ENCODE results near the gene SCART1. TPM values are rescaled to one million over a fixed set of nuclear protein-coding genes. Genes with fewer than 3 reads are reported as not detected.
A peak's percentile ranks its signal among the peaks of the same experiment; 100 is the strongest.
"Not testable (repeated sequence)": the region's sequence is repeated elsewhere in the genome, so short reads cannot be mapped to it uniquely, and the experiment has no call there.

SCART1 gene
- total and polyA plus RNA-seq, 9 donors, result 0.53 to 1.9 (median 1.4) TPM

GRCh38 chr10:133489816-133490588 is 36.3 kb downstream of the SCART1 start:
- Histone ChIP-seq H3K27me3 (ENCODE audit: control insufficient read depth, insufficient read depth, low read length) (no peaks in the 10 kb centered on the region), H3K4me3 (ENCODE audit: low read length) (no peak overlapping the region), H3K27ac (ENCODE audit: low read length) (no peak overlapping the region), H3K4me1 (ENCODE audit: control insufficient read depth, insufficient read depth, low read length) (no peaks in the 10 kb centered on the region), H3K9me3 (replicated peaks; ENCODE audit: control insufficient read depth, low read depth, low read length) (peaks cover 5% of the 10 kb centered on the region), H3K36me3 (ENCODE audit: control insufficient read depth, insufficient read depth, low read length) (no peaks in the 10 kb centered on the region)
- no peak for DNase-seq
- WGBS (ENCODE audit: insufficient coverage), result 22% methylated on average over 1 of the region's 2 CpGs

GRCh38 chr10:133493562-133493961 is 39.8 kb downstream of the SCART1 start:
- H3K27ac ChIP-seq (ENCODE audit: low read length); H3K27me3 ChIP-seq (ENCODE audit: control insufficient read depth, insufficient read depth, low read length); H3K4me1 ChIP-seq (ENCODE audit: control insufficient read depth, insufficient read depth, low read length); H3K36me3 ChIP-seq (ENCODE audit: control insufficient read depth, insufficient read depth, low read length); H3K4me3 ChIP-seq (ENCODE audit: low read length); H3K9me3 ChIP-seq (replicated peaks; ENCODE audit: control insufficient read depth, low read depth, low read length); DNase-seq: not testable (repeated sequence)
- 54% methylated on average over 4 of the region's 4 CpGs for WGBS (ENCODE audit: insufficient coverage)

- not testable (repeated sequence) for H3K27ac ChIP-seq (ENCODE audit: low read length); H3K4me3 ChIP-seq (ENCODE audit: low read length); H3K27me3 ChIP-seq (ENCODE audit: control insufficient read depth, insufficient read depth, low read length); H3K36me3 ChIP-seq (ENCODE audit: control insufficient read depth, insufficient read depth, low read length); H3K4me1 ChIP-seq (ENCODE audit: control insufficient read depth, insufficient read depth, low read length); H3K9me3 ChIP-seq (replicated peaks; ENCODE audit: control insufficient read depth, low read depth, low read length)
- DNase-seq, result peak; percentile 4
- no CpG with 5 or more reads among the region's 6 CpGs for WGBS (ENCODE audit: insufficient coverage)
These were observed 43.6 kb downstream of the SCART1 start for GRCh38 chr10:133497363-133497762.

GRCh38 chr10:133499176-133499575 is 45.4 kb downstream of the SCART1 start:
- H3K36me3 ChIP-seq (ENCODE audit: control insufficient read depth, insufficient read depth, low read length); H3K27ac ChIP-seq (ENCODE audit: low read length); H3K27me3 ChIP-seq (ENCODE audit: control insufficient read depth, insufficient read depth, low read length); H3K4me1 ChIP-seq (ENCODE audit: control insufficient read depth, insufficient read depth, low read length); DNase-seq; H3K4me3 ChIP-seq (ENCODE audit: low read length); H3K9me3 ChIP-seq (replicated peaks; ENCODE audit: control insufficient read depth, low read depth, low read length): not testable (repeated sequence)
- WGBS (ENCODE audit: insufficient coverage), result 78% methylated on average over 1 of the region's 1 CpG

GRCh38 chr10:133500897-133501296 is 47.2 kb downstream of the SCART1 start:
- H3K36me3 ChIP-seq (ENCODE audit: control insufficient read depth, insufficient read depth, low read length); H3K4me1 ChIP-seq (ENCODE audit: control insufficient read depth, insufficient read depth, low read length); H3K27me3 ChIP-seq (ENCODE audit: control insufficient read depth, insufficient read depth, low read length); H3K27ac ChIP-seq (ENCODE audit: low read length); H3K4me3 ChIP-seq (ENCODE audit: low read length); H3K9me3 ChIP-seq (replicated peaks; ENCODE audit: control insufficient read depth, low read depth, low read length); DNase-seq: not testable (repeated sequence)
- no CpG with 5 or more reads among the region's 4 CpGs for WGBS (ENCODE audit: insufficient coverage)

- Histone ChIP-seq H3K27ac (ENCODE audit: low read length) (no peak overlapping the region), H3K27me3 (ENCODE audit: control insufficient read depth, insufficient read depth, low read length) (no peaks in the 10 kb centered on the region), H3K4me3 (ENCODE audit: low read length) (no peak overlapping the region), H3K9me3 (replicated peaks; ENCODE audit: control insufficient read depth, low read depth, low read length) (no peaks in the 10 kb centered on the region), H3K36me3 (ENCODE audit: control insufficient read depth, insufficient read depth, low read length) (no peaks in the 10 kb centered on the region), H3K4me1 (ENCODE audit: control insufficient read depth, insufficient read depth, low read length) (no peaks in the 10 kb centered on the region)
- DNase-seq, result no peak
- no CpG with 5 or more reads among the region's 4 CpGs for WGBS (ENCODE audit: insufficient coverage)
These were observed 56.0 kb downstream of the SCART1 start for GRCh38 chr10:133509700-133510099.

- DNase-seq, result no peak
- Histone ChIP-seq H3K4me1 (ENCODE audit: control insufficient read depth, insufficient read depth, low read length) (no peaks in the 10 kb centered on the region), H3K9me3 (replicated peaks; ENCODE audit: control insufficient read depth, low read depth, low read length) (no peaks in the 10 kb centered on the region), H3K27me3 (ENCODE audit: control insufficient read depth, insufficient read depth, low read length) (no peaks in the 10 kb centered on the region), H3K36me3 (ENCODE audit: control insufficient read depth, insufficient read depth, low read length) (no peaks in the 10 kb centered on the region), H3K4me3 (ENCODE audit: low read length) (no peak overlapping the region), H3K27ac (ENCODE audit: low read length) (no peak overlapping the region)
- WGBS (ENCODE audit: insufficient coverage), result no CpG with 5 or more reads among the region's 4 CpGs
These were observed 57.7 kb downstream of the SCART1 start for GRCh38 chr10:133511408-133511807.

- no peaks in the 10 kb centered on the region for H3K4me1 ChIP-seq (ENCODE audit: control insufficient read depth, insufficient read depth, low read length)
- no peak overlapping the region for H3K4me3 ChIP-seq (ENCODE audit: low read length)
- no peaks in the 10 kb centered on the region for H3K9me3 ChIP-seq (replicated peaks; ENCODE audit: control insufficient read depth, low read depth, low read length)
- DNase-seq, result no peak
- no peak overlapping the region for H3K27ac ChIP-seq (ENCODE audit: low read length)
- H3K27me3 ChIP-seq (ENCODE audit: control insufficient read depth, insufficient read depth, low read length), result no peaks in the 10 kb centered on the region
- no peaks in the 10 kb centered on the region for H3K36me3 ChIP-seq (ENCODE audit: control insufficient read depth, insufficient read depth, low read length)
- no CpG with 5 or more reads among the region's 4 CpGs for WGBS (ENCODE audit: insufficient coverage)
These were observed 58.3 kb downstream of the SCART1 start for GRCh38 chr10:133511907-133512528.

- no CpG with 5 or more reads among the region's 4 CpGs for WGBS (ENCODE audit: insufficient coverage)
- H3K27ac ChIP-seq (ENCODE audit: low read length), result no peak overlapping the region
- no peak for DNase-seq
These were observed 61.7 kb downstream of the SCART1 start for GRCh38 chr10:133515471-133515870.

GRCh38 chr10:133516057-133516456 is 62.3 kb downstream of the SCART1 start:
- no peak for DNase-seq
- Histone ChIP-seq H3K4me1 (ENCODE audit: control insufficient read depth, insufficient read depth, low read length) (no peaks in the 10 kb centered on the region), H3K4me3 (ENCODE audit: low read length) (no peak overlapping the region), H3K36me3 (ENCODE audit: control insufficient read depth, insufficient read depth, low read length) (no peaks in the 10 kb centered on the region), H3K27me3 (ENCODE audit: control insufficient read depth, insufficient read depth, low read length) (peaks cover 4% of the 10 kb centered on the region), H3K27ac (ENCODE audit: low read length) (no peak overlapping the region), H3K9me3 (replicated peaks; ENCODE audit: control insufficient read depth, low read depth, low read length) (no peaks in the 10 kb centered on the region)
- 41% methylated on average over 4 of the region's 4 CpGs for WGBS (ENCODE audit: insufficient coverage)

More at GRCh38 chr10:133515471-133515870, 61.7 kb downstream of the SCART1 start:
- Histone ChIP-seq H3K36me3 (ENCODE audit: control insufficient read depth, insufficient read depth, low read length) (no peaks in the 10 kb centered on the region), H3K4me1 (ENCODE audit: control insufficient read depth, insufficient read depth, low read length) (no peaks in the 10 kb centered on the region), H3K27me3 (ENCODE audit: control insufficient read depth, insufficient read depth, low read length) (peaks cover under 1% of the 10 kb centered on the region), H3K9me3 (replicated peaks; ENCODE audit: control insufficient read depth, low read depth, low read length) (no peaks in the 10 kb centered on the region), H3K4me3 (ENCODE audit: low read length) (no peak overlapping the region)

Data from muscle of leg (tissue), 11 donors.